GM21528 (cell line): Measurements from ENCODE around the gene NRXN2.

Source experiments
- ATAC-seq: cut with Tn5 transposase; IDR thresholded peaks from one replicate; pipeline ENCODE4 v1.9.1; 2021; ENCODE audit warnings: mild to moderate bottlenecking, moderate library complexity; ENCODE audit not compliant: unreplicated experiment, low FRiP score

The NRXN2 gene

GRCh38 chr11:64611869-64612646, 110.9 kb downstream of the NRXN2 start:
- no peak for ATAC-seq

- ATAC-seq, result no peak
Measured at GRCh38 chr11:64611176-64611575, 111.8 kb downstream of the NRXN2 start.

GRCh38 chr11:64610596-64610995, 112.4 kb downstream of the NRXN2 start:
- ATAC-seq, result no peak

GRCh38 chr11:64609436-64610047, 113.5 kb downstream of the NRXN2 start:
- ATAC-seq, result no peak

GRCh38 chr11:64608636-64609035, 114.4 kb downstream of the NRXN2 start:
- ATAC-seq, result no peak

- no peak for ATAC-seq
Measured at GRCh38 chr11:64608046-64608445, 115.0 kb downstream of the NRXN2 start.

GRCh38 chr11:64607381-64607985, 115.5 kb downstream of the NRXN2 start:
- ATAC-seq, result no peak

GRCh38 chr11:64606796-64607380, 116.1 kb downstream of the NRXN2 start:
- no peak for ATAC-seq

- no peak for ATAC-seq
Measured at GRCh38 chr11:64605656-64606585, 117.1 kb downstream of the NRXN2 start.

- ATAC-seq, result no peak
Measured at GRCh38 chr11:64605244-64605560, 117.8 kb downstream of the NRXN2 start.

GRCh38 chr11:64604458-64605243, 118.3 kb downstream of the NRXN2 start:
- no peak for ATAC-seq

GRCh38 chr11:64603411-64604110, 119.4 kb downstream of the NRXN2 start:
- ATAC-seq, result no peak

GRCh38 chr11:64602466-64603070, 120.4 kb downstream of the NRXN2 start:
- no peak for ATAC-seq

- no peak for ATAC-seq
Measured at GRCh38 chr11:64601605-64602465, 121.2 kb downstream of the NRXN2 start.

- no peak for ATAC-seq
Measured at GRCh38 chr11:64600281-64600992, 122.6 kb downstream of the NRXN2 start.

GRCh38 chr11:64599698-64600211, 123.2 kb downstream of the NRXN2 start:
- ATAC-seq, result no peak
